DMS 273 (cell line): Measurements from ENCODE around the gene SOCS1.

Source experiments
- DNase-seq: peaks from one replicate; lab custom pipeline; 2025; ENCODE audit not compliant: unreplicated experiment; lab: John Stamatoyannopoulos, UW

Gene SOCS1

GRCh38 chr16:11249233-11250061 lies 6.6 kb downstream of the SOCS1 start:
- DNase-seq: no peak

DNA sequence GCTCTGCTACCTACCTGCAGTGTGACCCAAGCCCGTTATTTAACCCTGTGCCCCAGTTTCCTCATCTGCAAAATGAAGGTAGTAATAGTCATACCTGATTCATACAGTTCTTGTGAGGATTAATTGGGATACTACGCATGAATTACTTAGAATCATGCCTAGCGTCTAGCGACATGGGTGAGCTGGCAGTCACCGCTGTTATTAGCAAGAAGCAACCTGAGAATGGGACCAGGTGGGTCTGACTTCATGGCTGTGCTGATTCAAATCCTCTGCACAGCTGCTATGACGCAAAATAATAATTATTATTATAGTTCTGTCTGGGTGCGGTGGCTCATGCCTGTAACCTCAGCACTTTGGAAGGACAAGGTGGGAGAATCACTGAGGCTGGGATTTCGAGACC lies 7.9 kb downstream of the SOCS1 start:
- DNase-seq: peak; percentile 68

DNA sequence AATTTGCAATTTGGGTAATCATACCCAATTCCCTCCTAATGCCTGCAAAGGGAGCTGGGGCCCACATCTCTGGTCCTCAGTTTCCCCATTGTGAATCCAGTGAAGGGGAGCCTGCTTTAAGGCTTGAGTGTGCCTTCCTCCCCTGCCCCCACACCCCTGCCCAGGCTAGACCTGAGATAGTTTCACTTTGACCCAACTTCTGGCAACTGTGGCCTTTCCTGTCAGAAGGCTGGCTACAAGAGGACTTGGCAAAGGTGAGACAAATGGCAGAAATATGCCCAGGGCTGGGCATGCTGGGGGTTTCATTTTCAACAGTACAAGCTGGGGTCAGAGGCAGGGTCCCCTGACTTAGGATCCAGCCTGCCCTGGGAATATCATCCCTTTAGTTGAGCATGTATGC lies 10.0 kb downstream of the SOCS1 start:
- DNase-seq: no peak

DNA sequence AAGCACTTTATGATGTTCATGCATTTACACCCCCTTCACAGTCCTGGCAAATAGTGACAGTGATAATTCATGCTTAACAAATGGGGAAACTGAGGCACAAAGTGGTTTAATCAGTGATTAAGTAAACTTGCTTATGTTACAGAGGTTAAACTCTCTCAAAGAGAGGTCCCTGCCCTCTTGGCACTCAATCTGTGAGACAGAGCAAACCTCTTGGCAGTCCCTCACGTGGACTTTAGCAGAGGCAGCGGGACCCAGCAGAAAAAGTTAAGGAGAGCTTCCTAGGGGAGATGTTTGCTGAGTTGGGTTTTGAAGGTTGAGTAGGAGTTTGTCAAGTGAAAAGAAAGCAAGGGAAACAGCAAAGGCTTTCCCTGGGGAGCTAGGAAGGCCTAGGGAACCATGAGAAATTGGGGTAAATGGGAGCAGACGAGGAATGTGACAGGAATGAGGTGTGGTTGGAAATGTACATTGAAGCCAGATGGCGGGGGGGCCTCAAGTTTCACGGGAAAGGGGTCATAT lies 10.7 kb downstream of the SOCS1 start:
- no peak for DNase-seq

DNA sequence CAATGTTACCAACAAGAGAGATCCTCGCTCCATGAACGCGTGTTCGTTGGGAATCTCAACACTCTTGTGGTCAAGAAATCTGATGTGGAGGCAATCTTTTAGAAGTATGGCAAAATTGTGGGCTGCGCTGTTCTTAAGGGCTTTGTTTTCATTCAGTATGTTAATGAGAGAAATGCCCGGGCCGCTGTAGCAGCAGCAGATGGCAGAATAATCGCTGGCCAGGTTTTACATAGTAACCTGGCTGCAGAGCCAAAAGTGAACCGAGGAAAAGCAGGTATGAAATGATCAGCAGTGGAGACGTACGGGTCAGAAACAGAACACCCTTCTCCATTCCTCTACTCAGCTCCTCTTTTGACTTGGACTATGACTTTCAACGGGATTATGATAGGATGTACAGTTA lies 13.3 kb downstream of the SOCS1 start:
- peak; percentile 86 for DNase-seq

GRCh38 chr16:11241480-11242204 lies 14.4 kb downstream of the SOCS1 start:
- DNase-seq: no peak

DNA sequence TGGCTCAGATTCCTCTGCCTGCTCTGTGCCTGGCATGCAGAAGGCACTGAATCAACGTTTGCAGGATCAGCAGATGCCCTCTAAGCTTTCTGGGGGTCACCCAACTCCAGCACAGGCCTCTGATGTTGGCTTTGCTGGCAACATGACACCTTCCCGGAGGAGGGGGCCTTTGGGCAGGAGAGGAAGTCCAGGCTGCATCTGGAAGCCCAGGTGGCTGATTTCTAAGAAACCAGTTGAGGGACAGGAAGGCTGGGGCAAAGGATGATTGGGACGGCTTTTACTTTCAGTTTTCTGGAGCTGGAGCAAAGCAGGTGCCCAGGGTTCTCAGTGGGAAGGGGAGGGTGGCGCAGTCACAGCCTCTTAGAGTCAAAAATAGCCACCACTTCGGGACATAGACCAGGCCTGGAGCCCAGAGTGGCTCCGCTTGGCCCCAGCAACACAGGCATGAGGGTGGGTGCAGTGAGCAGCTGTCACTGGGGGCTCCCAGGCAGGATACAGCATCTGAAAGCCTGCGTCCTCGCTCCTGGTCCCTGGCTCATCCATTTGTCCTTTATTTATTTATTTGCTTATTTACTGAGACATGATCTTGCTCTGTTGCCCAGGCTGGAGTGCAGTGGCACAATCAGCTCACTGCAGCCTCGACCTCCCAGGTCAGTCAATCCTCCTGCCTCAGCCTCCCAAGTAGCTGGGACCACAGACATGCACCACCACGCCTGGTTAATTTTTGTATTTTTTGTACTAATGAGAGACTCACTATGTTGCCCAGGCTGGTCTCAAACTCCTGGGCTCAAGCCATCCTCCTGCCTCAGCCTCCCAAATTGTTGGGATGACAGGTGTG lies 15.1 kb downstream of the SOCS1 start:
- DNase-seq: peak; percentile 78

GRCh38 chr16:11239644-11240632 lies 16.1 kb downstream of the SOCS1 start:
- DNase-seq: no peak

DNA sequence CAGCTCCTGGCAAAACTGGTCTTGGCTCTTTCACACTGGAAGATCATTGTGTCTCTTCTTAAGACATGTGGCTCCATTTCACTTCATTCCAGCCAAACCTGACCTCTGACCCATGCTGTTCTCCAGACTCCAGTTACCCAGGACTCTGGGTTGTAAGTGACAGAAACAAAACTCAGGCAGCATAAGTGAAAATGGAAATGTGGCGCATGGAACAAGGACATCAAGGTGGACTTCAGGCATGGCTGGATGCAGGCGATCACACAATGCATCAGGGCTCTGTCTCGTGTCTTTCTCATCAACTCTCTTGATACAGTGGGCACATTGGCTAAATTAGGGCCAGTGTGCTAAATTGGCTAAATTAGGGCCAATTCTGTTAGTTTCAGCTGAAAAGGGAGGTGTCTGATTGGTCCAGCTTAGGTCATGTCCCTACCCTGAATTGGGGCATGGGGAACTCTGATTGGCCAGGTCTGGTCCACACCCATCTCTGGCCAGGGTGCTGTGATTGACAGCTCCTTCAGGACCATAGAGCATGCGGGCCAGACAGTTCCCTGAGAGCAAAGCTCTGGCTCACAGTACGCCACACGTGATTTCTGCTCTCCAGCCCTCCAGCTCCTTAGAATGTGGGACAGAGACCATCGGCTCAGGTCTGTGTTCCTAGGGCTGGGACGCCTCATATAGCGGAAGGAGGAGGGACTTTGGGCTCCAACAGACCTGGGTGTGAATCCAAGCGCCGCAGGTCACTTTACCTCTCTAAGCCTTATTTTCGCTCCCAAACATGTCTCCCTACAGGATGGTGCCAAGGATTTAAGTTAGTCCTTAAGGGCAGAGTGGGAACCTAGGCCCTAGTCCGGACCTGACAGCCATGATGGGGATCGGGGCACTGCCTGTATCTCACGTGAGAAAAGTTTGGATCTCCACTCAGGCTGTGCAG lies 17.5 kb downstream of the SOCS1 start:
- DNase-seq: no peak

DNA sequence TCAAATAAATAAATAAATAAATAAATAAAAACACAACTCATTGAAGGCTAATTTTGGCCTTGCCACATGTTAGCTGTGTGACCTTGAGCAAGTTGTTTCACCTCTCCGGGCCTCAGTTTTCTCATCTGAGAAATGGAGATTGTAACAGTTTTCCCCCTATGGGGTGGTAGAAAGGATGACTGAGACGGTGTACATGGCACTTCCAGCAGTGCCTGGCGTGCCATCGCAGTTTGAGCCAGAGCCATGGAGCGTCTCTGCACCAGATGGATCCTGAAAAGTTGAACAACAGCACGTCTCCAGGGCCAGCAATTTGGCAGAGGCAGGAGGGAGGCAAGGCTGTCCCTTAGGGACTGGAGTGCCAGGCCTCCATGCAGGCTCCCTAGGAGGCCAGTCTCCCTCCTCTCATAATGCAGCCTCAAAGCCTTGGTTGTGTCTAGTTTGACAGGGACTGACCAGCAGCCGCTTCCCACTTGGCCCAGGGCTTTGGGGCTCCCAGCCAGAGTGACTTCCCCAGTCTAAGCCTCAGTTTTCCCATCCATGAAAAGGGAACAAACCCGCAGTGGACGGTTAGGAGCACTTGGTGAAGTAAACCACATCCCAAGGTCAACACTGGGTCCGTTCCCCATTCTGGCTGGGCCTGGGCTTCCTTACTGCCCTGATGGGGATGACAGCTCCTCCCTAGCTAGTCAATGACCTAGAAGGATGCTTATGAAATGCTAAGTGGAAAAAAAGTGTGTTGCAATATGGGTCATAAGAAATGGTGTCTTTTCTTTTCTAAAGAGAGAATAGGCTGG lies 19.3 kb downstream of the SOCS1 start:
- DNase-seq: peak; percentile 61

- DNase-seq: no peak
Observed at GRCh38 chr16:11235703-11235991, 20.4 kb downstream of the SOCS1 start.

- no peak for DNase-seq
Observed at GRCh38 chr16:11234884-11235702, 20.9 kb downstream of the SOCS1 start.

- no peak for DNase-seq
Observed at GRCh38 chr16:11233727-11234376, 22.2 kb downstream of the SOCS1 start.

DNA sequence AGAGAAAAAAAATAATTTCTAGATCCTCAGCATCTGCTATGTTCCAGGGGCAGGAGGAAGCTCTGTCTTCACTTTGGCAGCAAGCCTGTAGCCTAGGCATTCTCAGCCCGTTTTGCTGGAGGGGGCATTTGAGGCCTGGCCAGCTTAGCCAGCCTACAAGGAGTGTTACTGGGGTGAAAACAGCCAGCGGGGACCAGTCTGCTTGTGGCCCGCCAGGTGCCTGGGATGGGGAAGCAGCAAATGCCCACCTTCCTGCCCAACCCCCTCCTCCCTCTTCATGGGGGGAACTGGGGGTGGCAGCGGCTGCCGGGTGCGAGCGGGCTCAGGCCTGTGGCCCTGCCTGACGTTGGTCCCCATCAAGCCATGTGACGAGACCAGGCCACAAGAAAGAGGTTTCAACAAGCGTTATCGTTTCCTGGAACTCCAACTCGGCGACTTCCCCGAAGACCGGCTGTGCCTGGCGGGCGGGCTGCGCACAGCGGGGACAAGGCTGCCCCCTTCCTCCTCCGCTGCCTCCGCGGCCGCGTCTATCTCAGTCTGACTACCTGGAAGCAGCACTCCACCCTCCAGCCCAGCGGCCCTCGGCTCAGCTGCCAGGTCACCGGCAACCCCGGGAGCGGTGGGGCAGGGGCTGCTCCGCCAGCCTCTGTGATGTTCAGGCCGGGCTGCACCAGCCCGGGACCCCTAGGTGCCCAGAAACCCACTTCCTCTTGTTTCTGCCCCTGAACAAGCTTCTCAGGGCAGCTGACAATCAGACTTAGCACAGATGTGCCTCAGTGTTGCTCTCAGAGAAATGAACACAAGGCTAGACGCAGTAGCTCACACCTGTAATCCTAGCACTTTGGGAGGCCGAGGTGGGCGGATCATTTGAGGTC lies 22.9 kb downstream of the SOCS1 start:
- no peak for DNase-seq

- no peak for DNase-seq
Observed at GRCh38 chr16:11232302-11232851, 23.6 kb downstream of the SOCS1 start.
